CD4-positive, alpha-beta T cell treated with Interleukin-17A for 1 hour (primary cell): Measurements from ENCODE around the gene HPN.
"Not testable (repeated sequence)": the region's sequence is repeated elsewhere in the genome, so short reads cannot be mapped to it uniquely, and the experiment has no call there.

Experiments
- DNase-seq: peaks from one replicate; pipeline ENCODE4 v3.0.0-alpha.2; 2020

Gene HPN

DNA sequence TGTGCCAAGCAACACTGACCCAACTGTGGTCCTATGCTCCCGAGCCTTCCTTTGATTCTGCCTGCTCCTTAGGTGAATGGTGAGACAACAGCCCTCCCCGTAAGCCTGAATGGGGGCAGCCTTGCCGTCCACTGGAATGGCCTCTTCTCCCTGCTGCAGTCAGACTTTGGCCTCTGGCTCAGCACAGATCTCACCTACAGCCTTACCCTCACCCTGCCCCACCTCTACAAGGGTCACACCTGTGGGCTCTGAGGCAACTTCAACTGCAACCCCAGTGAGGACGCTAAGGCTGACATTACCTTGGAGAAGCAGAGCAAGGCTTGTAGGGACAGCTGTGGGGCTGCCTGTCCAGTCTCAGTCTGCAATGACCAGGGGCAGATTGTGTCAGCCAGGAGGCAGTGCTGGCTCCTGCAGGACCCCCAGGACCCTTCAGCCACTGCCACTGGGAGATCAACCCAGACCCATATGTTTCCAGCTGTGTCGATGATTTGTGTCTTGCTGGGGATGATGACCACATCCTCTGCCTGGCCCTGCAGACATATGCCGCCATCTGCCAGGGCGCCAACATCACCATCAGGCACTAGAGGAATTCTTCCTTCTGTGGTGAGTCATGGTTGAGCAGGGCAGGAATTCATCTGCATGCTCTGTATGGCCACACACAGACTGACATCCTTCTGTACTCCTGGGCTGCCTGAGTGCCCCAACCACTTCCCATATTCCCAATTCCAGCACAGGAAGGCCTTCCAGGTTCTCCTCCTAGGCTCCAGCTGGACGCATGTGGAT, 46.8 kb downstream of the HPN start:
- DNase-seq: no peak

DNA sequence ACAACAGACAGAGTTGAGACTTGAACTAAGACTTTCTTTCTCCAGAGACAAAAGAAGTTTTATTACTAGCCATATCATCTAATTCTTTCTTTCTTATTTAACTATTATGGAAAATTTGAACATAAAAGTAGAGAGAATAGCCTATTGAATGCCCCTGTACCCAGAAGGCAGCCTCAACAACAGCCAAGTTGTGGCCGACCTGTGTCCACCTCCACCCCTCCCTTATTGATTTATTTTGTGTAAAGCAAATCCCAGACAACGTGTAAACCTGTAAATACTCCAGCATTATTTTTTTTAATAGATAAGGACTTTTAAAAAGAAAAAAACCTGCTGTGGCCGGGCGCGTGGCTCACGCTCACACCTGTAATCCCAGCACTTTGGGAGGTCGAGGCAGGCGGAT, 48.0 kb downstream of the HPN start:
- DNase-seq: no peak

DNA sequence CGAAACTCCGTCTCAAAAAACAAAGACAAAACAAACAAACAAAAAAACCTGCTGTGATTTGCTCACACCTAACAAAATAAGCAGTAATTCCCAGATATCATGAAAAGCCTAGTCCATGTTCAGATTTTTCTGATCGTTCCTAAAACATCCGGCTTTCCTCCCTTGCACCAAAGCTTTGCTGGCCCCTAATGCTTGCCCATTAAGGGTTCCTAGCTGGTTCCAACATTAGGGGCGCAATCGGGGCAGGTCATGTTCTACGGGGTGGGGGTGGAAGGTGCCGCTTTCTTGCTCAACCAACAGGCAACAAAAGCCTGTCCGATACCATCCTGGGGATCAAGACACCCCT, 48.6 kb downstream of the HPN start:
- no peak for DNase-seq

GRCh38 chr19:35090506-35091214, 49.1 kb downstream of the HPN start:
- DNase-seq: peak; percentile 61

DNA sequence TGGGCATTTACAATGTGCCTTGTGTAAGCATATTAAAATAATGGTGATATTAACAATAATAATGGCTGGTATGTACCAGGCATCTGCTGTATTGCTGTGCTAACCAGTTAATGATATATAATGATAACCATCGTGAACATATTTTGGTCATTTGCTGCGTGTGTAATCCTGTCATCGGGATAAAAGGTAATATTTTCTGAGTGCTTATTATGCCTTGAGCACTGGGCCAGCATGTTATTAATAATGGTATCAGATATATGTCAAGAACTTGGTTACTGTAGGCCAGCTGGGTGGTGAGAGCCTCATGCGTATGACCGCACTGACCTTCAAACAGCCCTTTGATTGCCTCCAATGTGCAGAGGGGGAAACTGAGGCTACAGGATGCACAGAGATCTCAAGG, 51.9 kb downstream of the HPN start:
- DNase-seq: no peak

- DNase-seq: no peak
Measured at GRCh38 chr19:35093941-35094647, 52.6 kb downstream of the HPN start.

DNA sequence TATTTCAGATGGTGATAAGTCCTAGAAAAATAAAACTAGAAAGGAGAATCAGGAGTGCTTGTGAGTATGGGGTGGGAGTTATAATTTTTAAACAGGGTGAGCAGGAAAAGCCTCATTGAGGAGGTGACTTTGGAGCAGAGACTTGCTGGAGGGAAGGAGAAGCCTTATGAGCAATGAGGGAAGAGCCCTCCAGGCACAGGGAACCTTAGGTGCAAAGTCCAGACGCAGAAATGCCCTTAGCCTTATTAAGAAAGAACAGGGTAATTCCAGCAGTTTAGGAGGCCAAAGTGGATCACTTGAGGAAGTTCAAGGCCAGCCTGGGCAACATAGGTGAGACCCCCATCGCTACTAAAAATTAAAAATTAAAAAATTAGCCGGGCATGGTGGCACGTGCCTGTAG, 53.1 kb downstream of the HPN start:
- no peak for DNase-seq

GRCh38 chr19:35095667-35096368, 54.3 kb downstream of the HPN start:
- no peak for DNase-seq

GRCh38 chr19:35098413-35099049, 57.0 kb downstream of the HPN start:
- DNase-seq: no peak

DNA sequence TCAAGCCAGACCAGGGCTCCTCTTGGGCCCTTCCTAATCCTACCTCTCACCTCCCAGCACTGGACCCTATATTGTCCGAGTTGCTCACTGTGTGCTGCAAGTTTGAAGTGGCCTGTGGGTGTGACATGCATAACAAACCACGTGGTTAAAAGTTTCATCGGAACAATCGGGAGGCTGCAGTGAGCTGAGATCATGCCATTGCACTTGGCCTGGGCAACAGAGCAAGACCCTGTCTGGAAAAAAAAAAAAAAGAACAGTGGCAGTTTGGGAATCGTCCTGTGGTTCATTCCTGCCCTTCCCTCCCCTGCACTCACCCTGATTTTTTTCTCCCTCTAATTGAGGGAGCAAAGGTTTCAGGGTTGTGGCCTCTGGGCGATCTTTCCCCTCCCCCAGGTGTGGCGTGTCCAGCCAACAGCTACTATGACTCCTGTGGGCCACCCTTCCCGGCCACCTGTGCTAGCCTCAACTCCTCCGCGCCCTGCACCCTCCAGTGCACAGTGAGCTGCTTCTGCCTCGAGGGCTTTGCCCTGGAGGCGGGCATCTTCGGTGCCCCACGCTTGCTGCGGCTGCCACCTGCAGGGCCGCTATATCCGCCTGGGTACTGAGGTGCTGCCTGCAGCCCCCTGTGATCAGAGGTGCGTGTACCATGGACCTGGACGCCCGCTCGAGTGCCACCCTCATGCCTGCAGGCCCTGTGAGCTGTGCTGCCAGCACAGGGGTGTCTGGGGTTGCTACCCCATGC, 57.8 kb downstream of the HPN start:
- no peak for DNase-seq

DNA sequence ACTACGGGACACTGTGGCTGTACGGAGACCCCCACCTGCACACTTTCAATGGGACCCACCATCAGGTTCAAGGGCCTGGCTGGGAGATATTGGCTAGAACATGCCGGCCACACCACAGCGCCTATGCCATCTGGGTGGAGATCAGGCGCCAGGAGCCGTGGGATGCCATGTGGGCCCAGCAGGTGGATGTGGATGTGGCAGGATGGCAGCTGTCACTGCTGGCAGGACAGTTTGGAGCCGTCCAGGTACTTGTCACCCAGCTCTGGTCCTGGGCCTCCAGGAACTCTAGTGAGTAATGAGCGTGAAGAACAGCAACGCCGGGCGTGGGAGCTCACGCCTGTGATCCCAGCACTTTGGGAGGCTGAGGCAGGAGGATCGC, 58.4 kb downstream of the HPN start:
- DNase-seq: no peak

GRCh38 chr19:35100588-35101533, 59.3 kb downstream of the HPN start:
- no peak for DNase-seq

DNA sequence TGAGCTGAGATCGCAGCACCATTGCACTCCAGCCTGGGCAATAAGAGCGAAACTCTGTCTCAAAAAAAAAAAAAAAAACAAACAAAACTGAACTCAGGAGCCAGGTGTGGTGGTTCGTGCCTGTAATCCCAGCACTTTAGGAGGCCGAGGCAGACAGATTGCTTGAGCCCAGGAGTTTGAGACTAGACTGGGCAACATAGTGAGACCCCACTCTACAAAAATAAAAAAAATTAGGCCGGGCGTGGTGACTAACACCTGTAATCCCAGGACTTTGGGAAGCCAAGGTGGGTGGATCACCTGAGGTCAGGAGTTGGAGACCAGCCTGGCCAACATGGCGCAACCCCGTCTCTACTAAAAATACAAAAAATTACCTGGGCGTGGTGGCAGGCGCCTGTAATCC, 60.4 kb downstream of the HPN start:
- DNase-seq: not testable (repeated sequence)

- not testable (repeated sequence) for DNase-seq
Measured at GRCh38 chr19:35103614-35104013, 62.1 kb downstream of the HPN start.

- no peak for DNase-seq
Measured at GRCh38 chr19:35104361-35104760, 62.8 kb downstream of the HPN start.

- DNase-seq: no peak
Measured at GRCh38 chr19:35105047-35105410, 63.5 kb downstream of the HPN start.

- no peak for DNase-seq
Measured at GRCh38 chr19:35105411-35106290, 64.1 kb downstream of the HPN start.

DNA sequence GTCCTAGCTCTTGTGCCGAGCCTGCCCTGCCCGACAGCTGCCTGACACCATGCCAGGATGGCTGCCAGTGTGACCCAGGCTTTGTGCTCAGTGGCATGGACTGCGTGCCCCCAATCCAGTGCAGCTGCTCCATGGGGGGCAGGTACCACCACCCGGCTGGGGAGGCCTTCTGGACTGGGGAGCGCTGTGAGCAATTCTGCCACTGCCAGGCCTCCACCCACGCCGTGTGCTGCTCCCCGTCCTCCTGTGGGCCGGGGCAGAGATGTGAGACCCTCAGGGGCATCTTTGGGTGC, 64.7 kb downstream of the HPN start:
- DNase-seq: no peak

- DNase-seq: no peak
Measured at GRCh38 chr19:35106898-35107541, 65.5 kb downstream of the HPN start.

GRCh38 chr19:35107545-35107944, 66.0 kb downstream of the HPN start:
- no peak for DNase-seq
